ENCODE measurements around the gene TBC1D32. TPM values are rescaled to one million over a fixed set of nuclear protein-coding genes. Genes with fewer than 3 reads are reported as not detected.
"Not testable (repeated sequence)": the region's sequence is repeated elsewhere in the genome, so short reads cannot be mapped to it uniquely, and the experiment has no call there.

The TBC1D32 gene
- total RNA-seq, 1 experiment from 2014 or later = 5.2 TPM

- H3K36me3 Mint-ChIP-seq; H3K4me3 Mint-ChIP-seq; H3K27me3 Mint-ChIP-seq (ENCODE audit: low read depth); ATAC-seq; CTCF ChIA-PET; H3K27ac Mint-ChIP-seq; POLR2A ChIA-PET; H3K9me3 Mint-ChIP-seq; DNase-seq (ENCODE audit: low spot score): not testable (repeated sequence)
- peaks cover 20% of the 10 kb centered on the region for H3K4me1 Mint-ChIP-seq
Observed at GRCh38 chr6:121044905-121045304, 289.4 kb downstream of the TBC1D32 start.

GRCh38 chr6:121043706-121044105 is 290.6 kb downstream of the TBC1D32 start:
- peaks cover 19% of the 10 kb centered on the region for H3K9me3 Mint-ChIP-seq
- H3K36me3 Mint-ChIP-seq; DNase-seq (ENCODE audit: low spot score); CTCF ChIA-PET; H3K27me3 Mint-ChIP-seq (ENCODE audit: low read depth); POLR2A ChIA-PET; H3K4me3 Mint-ChIP-seq; H3K27ac Mint-ChIP-seq; ATAC-seq: not testable (repeated sequence)
- peaks cover 16% of the 10 kb centered on the region for H3K4me1 Mint-ChIP-seq

GRCh38 chr6:121043211-121043610 is 291.1 kb downstream of the TBC1D32 start:
- Mint-ChIP-seq H3K9me3 (peaks cover 22% of the 10 kb centered on the region), H3K4me1 (peaks cover 12% of the 10 kb centered on the region)
- H3K4me3 Mint-ChIP-seq; POLR2A ChIA-PET; ATAC-seq; H3K36me3 Mint-ChIP-seq; CTCF ChIA-PET; DNase-seq (ENCODE audit: low spot score); H3K27me3 Mint-ChIP-seq (ENCODE audit: low read depth); H3K27ac Mint-ChIP-seq: not testable (repeated sequence)

- TF ChIP-seq CTCF (IDR thresholded peaks at IDR 0.05) (no peak), ARID4B (CRISPR knock-in tag; IDR thresholded peaks at IDR 0.05; ENCODE audit: borderline replicate concordance) (no peak), ZNF416 (CRISPR knock-in tag; IDR thresholded peaks at IDR 0.05) (no peak), RELA (CRISPR knock-in tag; IDR thresholded peaks at IDR 0.05; ENCODE audit: borderline replicate concordance) (no peak), IRF1 (CRISPR knock-in tag; IDR thresholded peaks at IDR 0.05) (no peak), E2F1 (CRISPR knock-in tag; IDR thresholded peaks at IDR 0.05) (no peak), ZNF121 (CRISPR knock-in tag; IDR thresholded peaks at IDR 0.05) (no peak), TEAD1 (CRISPR knock-in tag; IDR thresholded peaks at IDR 0.05) (no peak)
- Mint-ChIP-seq H3K27ac (no peak overlapping the region), H3K27me3 (ENCODE audit: low read depth) (no peaks in the 10 kb centered on the region), H3K4me3 (no peak overlapping the region), H3K36me3 (peaks cover 5% of the 10 kb centered on the region), H3K9me3 (peaks cover 22% of the 10 kb centered on the region), H3K4me1 (peaks cover 8% of the 10 kb centered on the region)
- CTCF ChIA-PET = no interaction called here
- ATAC-seq (no peak), DNase-seq (ENCODE audit: low spot score) (no peak)
- POLR2A ChIA-PET = no interaction called here
Observed at GRCh38 chr6:121042766-121043165, 291.5 kb downstream of the TBC1D32 start.

- Mint-ChIP-seq H3K4me1 (peaks cover 6% of the 10 kb centered on the region), H3K9me3 (peaks cover 22% of the 10 kb centered on the region), H3K27ac (no peak overlapping the region), H3K27me3 (ENCODE audit: low read depth) (no peaks in the 10 kb centered on the region), H3K4me3 (no peak overlapping the region), H3K36me3 (peaks cover 5% of the 10 kb centered on the region)
- CTCF ChIA-PET = no interaction called here
- ATAC-seq (no peak), DNase-seq (ENCODE audit: low spot score) (no peak)
- POLR2A ChIA-PET = no interaction called here
- no peak for TF ChIP-seq CBFB (CRISPR knock-in tag; IDR thresholded peaks at IDR 0.05; ENCODE audit: low read depth)
- TF ChIP-seq MLX (CRISPR knock-in tag; IDR thresholded peaks at IDR 0.05) = no peak
- TF ChIP-seq PRDM15 (CRISPR knock-in tag; IDR thresholded peaks at IDR 0.05) = no peak
- no peak for TF ChIP-seq NR2C2 (CRISPR knock-in tag; IDR thresholded peaks at IDR 0.05)
- TF ChIP-seq IRF1 (CRISPR knock-in tag; IDR thresholded peaks at IDR 0.05) = no peak
- TF ChIP-seq CREM (CRISPR knock-in tag; IDR thresholded peaks at IDR 0.05) = no peak
Observed at GRCh38 chr6:121040831-121041230, 293.4 kb downstream of the TBC1D32 start.

All from WTC11 (cell line).